Right lobe of liver (tissue), 4 donors: ENCODE data around the gene PLCB4.

Experiments
- CTCF ChIP-seq, 4 donors: fragments of 200-600 bp in 3 of 4; fragments of 450-650 bp in 1 of 4; IDR thresholded peaks; one replicate each; pipeline versions ENCODE4 v1.5.1 to v1.8.0; 2016 to 2022; ENCODE audit warnings: antibody characterized with exemption in 4 of 4, mild to moderate bottlenecking in 2 of 4
- POLR2A ChIP-seq: fragments of 450-650 bp; IDR thresholded peaks from one replicate; pipeline ENCODE4 v1.6.1; 2017; ENCODE audit warnings: antibody characterized with exemption, mild to moderate bottlenecking
- donor health status: DM: no; HTN: no; CAD: no.
- donor health status: DM: no; HTN: no; CAD: no.
- donor health status: DM: no; HTN: yes; CAD: no.

GRCh38 chr20:9332791-9333479 lies 264.0 kb downstream of the PLCB4 start:
- TF ChIP-seq CTCF (IDR thresholded peaks at IDR 0.05) = no peak
- no peak for TF ChIP-seq POLR2A
